HepG2 (cell line): ENCODE measurements around the gene TUBA8. TPM values are rescaled to one million over a fixed set of nuclear protein-coding genes. Genes with fewer than 3 reads are reported as not detected.
A peak's percentile ranks its signal among the peaks of the same experiment; 100 is the strongest.

Source experiments
- ARHGAP35 ChIP-seq: sonication (generic); formaldehyde crosslinking; IDR thresholded peaks from 2 replicates; pipeline ENCODE4 v1.9.0; 2022; ENCODE audit warnings: mild to moderate bottlenecking, inconsistent platforms, moderate library complexity, missing genetic modification reagents, borderline replicate concordance
- BHLHE40 ChIP-seq: IDR thresholded peaks from 2 replicates; pipeline ENCODE4 v1.6.1; 2011; ENCODE audit warnings: low read length, improper control_type of control experiment
- ETV6 ChIP-seq: sonication (generic); formaldehyde crosslinking; conservative IDR thresholded peaks from 2 replicates; pipeline ENCODE4 v1.4.0; 2020; ENCODE audit warnings: missing genetic modification reagents
- GATA4 ChIP-seq: sonication (generic); IDR thresholded peaks from 2 replicates; pipeline ENCODE4 v1.6.1; 2016; ENCODE audit warnings: antibody characterized with exemption, low read depth, borderline replicate concordance
- HDAC6 ChIP-seq: fragments of 200-600 bp; sonication (generic); IDR thresholded peaks from 2 replicates; pipeline ENCODE4 v1.7.0; 2017; ENCODE audit warnings: mild to moderate bottlenecking, antibody characterized with exemption, low read length, low read depth
- HNF4A ChIP-seq: sonication (generic); formaldehyde crosslinking; IDR thresholded peaks from 2 replicates; pipeline ENCODE4 v1.4.0; 2020; ENCODE audit warnings: missing genetic modification reagents
- MBD4 ChIP-seq: IDR thresholded peaks from 2 replicates; pipeline ENCODE4 v1.6.1; 2012; ENCODE audit warnings: low read length, inconsistent platforms, borderline replicate concordance
- MIER2 ChIP-seq: IDR thresholded peaks from 2 replicates; pipeline ENCODE4 v1.6.1; 2016; ENCODE audit warnings: missing biosample characterization, missing genetic modification reagents
- MTA3 ChIP-seq: sonication (generic); formaldehyde crosslinking; IDR thresholded peaks from 2 replicates; pipeline ENCODE4 v1.4.0; 2020; ENCODE audit warnings: missing genetic modification reagents
- POLR2G ChIP-seq: fragments of 200-400 bp; formaldehyde crosslinking; IDR thresholded peaks from 2 replicates; pipeline ENCODE4 v1.6.1; 2018; ENCODE audit warnings: mild to moderate bottlenecking, low read depth, low read length, moderate library complexity
- SIN3A ChIP-seq: IDR thresholded peaks from 2 replicates; pipeline ENCODE4 v1.6.1; 2011; ENCODE audit warnings: low read depth, mild to moderate bottlenecking, control low read depth, low read length, borderline replicate concordance
- TAF1 ChIP-seq: sonication (generic); formaldehyde crosslinking; IDR thresholded peaks from 2 replicates; pipeline ENCODE4 v1.4.0; 2020; ENCODE audit warnings: missing genetic modification reagents
- ZNF101 ChIP-seq: sonication (generic); formaldehyde crosslinking; IDR thresholded peaks from 2 replicates; pipeline ENCODE4 v1.4.0; 2020; ENCODE audit warnings: mild to moderate bottlenecking, low read depth, missing genetic modification reagents, borderline replicate concordance
- ZNF124 ChIP-seq: sonication (generic); formaldehyde crosslinking; IDR thresholded peaks from 2 replicates; pipeline ENCODE4 v1.4.0; 2020; ENCODE audit warnings: missing genetic modification reagents
- ZNF383 ChIP-seq: sonication (generic); formaldehyde crosslinking; IDR thresholded peaks from 2 replicates; pipeline ENCODE4 v1.4.0; 2020; ENCODE audit warnings: missing genetic modification reagents, mild to moderate bottlenecking, borderline replicate concordance
- ZNF501 ChIP-seq: sonication (generic); formaldehyde crosslinking; IDR thresholded peaks from 2 replicates; pipeline ENCODE4 v1.5.1; 2020; ENCODE audit warnings: mild to moderate bottlenecking, moderate library complexity, missing genetic modification reagents
- ZNF543 ChIP-seq: sonication (generic); formaldehyde crosslinking; IDR thresholded peaks from 2 replicates; pipeline ENCODE4 v1.4.0; 2020; ENCODE audit warnings: mild to moderate bottlenecking, missing genetic modification reagents
- ZNF546 ChIP-seq: sonication (generic); formaldehyde crosslinking; conservative IDR thresholded peaks from 2 replicates; pipeline ENCODE4 v1.8.1; 2023; ENCODE audit warnings: mild to moderate bottlenecking, missing genetic modification reagents
- ZNF605 ChIP-seq: sonication (generic); formaldehyde crosslinking; IDR thresholded peaks from 2 replicates; pipeline ENCODE4 v1.8.0; 2022; ENCODE audit warnings: mild to moderate bottlenecking, missing genetic modification reagents
- polyA plus RNA-seq, 8 experiments: library from polyadenylated mRNA; depleted of rRNA in 3 of 8; stranded (reverse) in 7 of 8; unstranded in 1 of 8; fragments of >200 nt; fragmentation: Illumina TruSeq in 4 of 8; extraction: Trizol in 4 of 8; gene quantifications; 2 replicates each; pipeline versions ENCODE4 v1.2.1 to v1.2.3, GENCODE V29; 2011 to 2016; ENCODE audit warnings: low read depth in 4 of 8, missing spikeins in 1 of 8, mixed read lengths in 1 of 8; ENCODE audit not compliant: insufficient read depth in 1 of 8
- total RNA-seq, 5 experiments: library from RNA; depleted of rRNA; stranded (reverse); fragments of >200 nt; fragmentation: Illumina TruSeq; extraction: Trizol; gene quantifications; 2 replicates each; pipeline ENCODE4 v1.2.3, GENCODE V29; 2016; ENCODE audit warnings: low read depth in 1 of 5
- TF ChIP-seq, protein P1 (sequence below): sonication (generic); formaldehyde crosslinking; IDR thresholded peaks from 2 replicates; pipeline ENCODE4 v1.8.0; 2022; ENCODE audit warnings: mild to moderate bottlenecking, missing genetic modification reagents, moderate library complexity
- TF ChIP-seq, protein P2 (sequence below): IDR thresholded peaks from 2 replicates; pipeline ENCODE4 v1.6.1; 2016; ENCODE audit warnings: missing biosample characterization, missing genetic modification reagents, low read depth
- TF ChIP-seq, protein P3 (sequence below): sonication (generic); formaldehyde crosslinking; IDR thresholded peaks from 2 replicates; pipeline ENCODE4 v1.8.0; 2023; ENCODE audit warnings: mild to moderate bottlenecking, missing genetic modification reagents
- TF ChIP-seq, protein P4 (sequence below): sonication (generic); formaldehyde crosslinking; IDR thresholded peaks from 2 replicates; pipeline ENCODE4 v1.4.0; 2020; ENCODE audit warnings: low read depth, mild to moderate bottlenecking, missing genetic modification reagents
- TF ChIP-seq, protein P5 (sequence below): sonication (generic); formaldehyde crosslinking; conservative IDR thresholded peaks from 2 replicates; pipeline ENCODE4 v1.4.0; 2020; ENCODE audit warnings: missing genetic modification reagents

Gene TUBA8
- total and polyA plus RNA-seq, 2 of the 13 experiments (the other 11 are each of a cell fraction or from before 2014, with no cell fraction given): 0.35 to 0.69 TPM

DNA sequence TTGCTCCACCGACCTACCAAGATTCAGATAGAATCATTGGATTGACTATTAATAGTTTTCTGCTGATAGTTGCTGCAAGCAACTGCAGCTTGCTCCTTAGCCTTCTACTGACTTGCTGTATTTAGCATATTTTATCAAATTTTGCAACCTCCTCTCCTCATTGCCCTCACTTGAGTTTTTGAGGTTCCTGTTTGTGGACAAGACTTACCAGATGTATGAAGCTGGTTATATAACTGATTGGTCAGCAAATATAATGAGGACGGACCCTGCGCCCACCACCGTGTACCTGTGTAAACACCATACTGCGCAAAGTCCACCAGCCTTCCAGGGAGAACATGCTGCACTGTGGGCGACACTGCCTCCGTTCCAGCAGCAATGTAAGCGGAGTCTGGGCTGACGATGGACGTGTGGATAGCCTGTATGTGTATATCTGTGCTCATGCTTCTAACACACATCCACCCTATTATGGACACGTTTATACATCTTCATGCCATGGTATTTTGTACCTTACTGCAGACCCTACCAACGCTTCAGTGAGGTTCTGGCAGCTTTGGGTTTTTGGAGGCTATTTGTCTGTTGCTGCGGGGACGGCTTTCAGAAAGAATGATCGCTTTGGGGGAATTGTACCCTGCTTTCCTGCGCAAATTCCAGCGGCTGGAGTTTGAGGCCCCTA, 37.8 kb downstream of the TUBA8 start (continued):
- TF ChIP-seq, protein P1, sequence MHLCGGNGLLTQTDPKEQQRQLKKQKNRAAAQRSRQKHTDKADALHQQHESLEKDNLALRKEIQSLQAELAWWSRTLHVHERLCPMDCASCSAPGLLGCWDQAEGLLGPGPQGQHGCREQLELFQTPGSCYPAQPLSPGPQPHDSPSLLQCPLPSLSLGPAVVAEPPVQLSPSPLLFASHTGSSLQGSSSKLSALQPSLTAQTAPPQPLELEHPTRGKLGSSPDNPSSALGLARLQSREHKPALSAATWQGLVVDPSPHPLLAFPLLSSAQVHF (CRISPR knock-in tag): peak; percentile 63; the same call in 1 of the 2 replicates
- TF ChIP-seq ZNF101 (no peak), GATA4 (peak; percentile 74; the same call in 1 of the 2 replicates), SIN3A (peak; percentile 62; the same call in 1 of the 2 replicates), TAF1 (CRISPR knock-in tag) (peak; percentile 77; the same call in 1 of the 2 replicates), ZNF605 (CRISPR knock-in tag) (no peak), ZNF124 (CRISPR knock-in tag) (peak; percentile 30; the same call in 1 of the 2 replicates), ETV6 (CRISPR knock-in tag) (no peak), MIER2 (CRISPR knock-in tag) (no peak), ZNF501 (CRISPR knock-in tag) (peak; percentile 22; the same call in 1 of the 2 replicates), ZNF546 (CRISPR knock-in tag) (peak; percentile 45; the same call in 1 of the 2 replicates), HDAC6 (no peak), ZNF543 (CRISPR knock-in tag) (peak; percentile 96), ZNF383 (CRISPR knock-in tag) (no peak), POLR2G (peak; percentile 94), MBD4 (no peak), HNF4A (peak; percentile 100), BHLHE40 (peak; percentile 27; the same call in 1 of the 2 replicates), MTA3 (CRISPR knock-in tag) (no peak), ARHGAP35 (CRISPR knock-in tag) (no peak)
- TF ChIP-seq, protein P2, sequence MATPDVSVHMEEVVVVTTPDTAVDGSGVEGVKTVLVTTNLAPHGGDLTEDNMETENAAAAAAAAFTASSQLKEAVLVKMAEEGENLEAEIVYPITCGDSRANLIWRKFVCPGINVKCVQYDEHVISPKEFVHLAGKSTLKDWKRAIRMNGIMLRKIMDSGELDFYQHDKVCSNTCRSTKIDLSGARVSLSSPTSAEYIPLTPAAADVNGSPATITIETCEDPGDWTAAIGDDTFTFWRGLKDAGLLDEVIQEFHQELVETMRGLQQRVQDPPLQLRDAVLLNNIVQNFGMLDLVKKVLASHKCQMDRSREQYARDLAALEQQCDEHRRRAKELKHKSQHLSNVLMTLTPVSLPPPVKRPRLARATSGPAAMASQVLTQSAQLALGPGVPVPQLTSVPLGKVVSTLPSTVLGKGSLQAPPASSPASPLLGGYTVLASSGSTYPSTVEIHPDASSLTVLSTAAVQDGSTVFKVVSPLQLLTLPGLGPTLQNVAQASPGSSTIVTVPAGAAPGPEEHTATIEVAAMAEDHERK (CRISPR knock-in tag): no peak
- TF ChIP-seq, protein P3, sequence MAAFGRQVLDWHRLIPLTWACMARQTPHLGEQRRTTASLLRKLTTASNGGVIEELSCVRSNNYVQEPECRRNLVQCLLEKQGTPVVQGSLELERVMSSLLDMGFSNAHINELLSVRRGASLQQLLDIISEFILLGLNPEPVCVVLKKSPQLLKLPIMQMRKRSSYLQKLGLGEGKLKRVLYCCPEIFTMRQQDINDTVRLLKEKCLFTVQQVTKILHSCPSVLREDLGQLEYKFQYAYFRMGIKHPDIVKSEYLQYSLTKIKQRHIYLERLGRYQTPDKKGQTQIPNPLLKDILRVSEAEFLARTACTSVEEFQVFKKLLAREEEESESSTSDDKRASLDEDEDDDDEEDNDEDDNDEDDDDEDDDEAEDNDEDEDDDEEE (CRISPR knock-in tag): peak; percentile 67; the same call in 1 of the 2 replicates
- TF ChIP-seq, protein P4, sequence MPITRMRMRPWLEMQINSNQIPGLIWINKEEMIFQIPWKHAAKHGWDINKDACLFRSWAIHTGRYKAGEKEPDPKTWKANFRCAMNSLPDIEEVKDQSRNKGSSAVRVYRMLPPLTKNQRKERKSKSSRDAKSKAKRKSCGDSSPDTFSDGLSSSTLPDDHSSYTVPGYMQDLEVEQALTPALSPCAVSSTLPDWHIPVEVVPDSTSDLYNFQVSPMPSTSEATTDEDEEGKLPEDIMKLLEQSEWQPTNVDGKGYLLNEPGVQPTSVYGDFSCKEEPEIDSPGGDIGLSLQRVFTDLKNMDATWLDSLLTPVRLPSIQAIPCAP: peak; percentile 76; the same call in 1 of the 2 replicates
- TF ChIP-seq, protein P5, sequence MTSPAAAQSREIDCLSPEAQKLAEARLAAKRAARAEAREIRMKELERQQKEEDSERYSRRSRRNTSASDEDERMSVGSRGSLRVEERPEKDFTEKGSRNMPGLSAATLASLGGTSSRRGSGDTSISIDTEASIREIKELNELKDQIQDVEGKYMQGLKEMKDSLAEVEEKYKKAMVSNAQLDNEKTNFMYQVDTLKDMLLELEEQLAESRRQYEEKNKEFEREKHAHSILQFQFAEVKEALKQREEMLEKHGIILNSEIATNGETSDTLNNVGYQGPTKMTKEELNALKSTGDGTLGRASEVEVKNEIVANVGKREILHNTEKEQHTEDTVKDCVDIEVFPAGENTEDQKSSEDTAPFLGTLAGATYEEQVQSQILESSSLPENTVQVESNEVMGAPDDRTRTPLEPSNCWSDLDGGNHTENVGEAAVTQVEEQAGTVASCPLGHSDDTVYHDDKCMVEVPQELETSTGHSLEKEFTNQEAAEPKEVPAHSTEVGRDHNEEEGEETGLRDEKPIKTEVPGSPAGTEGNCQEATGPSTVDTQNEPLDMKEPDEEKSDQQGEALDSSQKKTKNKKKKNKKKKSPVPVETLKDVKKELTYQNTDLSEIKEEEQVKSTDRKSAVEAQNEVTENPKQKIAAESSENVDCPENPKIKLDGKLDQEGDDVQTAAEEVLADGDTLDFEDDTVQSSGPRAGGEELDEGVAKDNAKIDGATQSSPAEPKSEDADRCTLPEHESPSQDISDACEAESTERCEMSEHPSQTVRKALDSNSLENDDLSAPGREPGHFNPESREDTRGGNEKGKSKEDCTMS (CRISPR knock-in tag): no peak
